Spinal cord (tissue), 10 donors: ENCODE measurements around the gene KMO. TPM values are rescaled to one million over a fixed set of nuclear protein-coding genes. Genes with fewer than 3 reads are reported as not detected.
A peak's percentile ranks its signal among the peaks of the same experiment; 100 is the strongest.

Experiments
- DNase-seq, 6 donors: peaks; one replicate each; pipeline versions ENCODE4 v3.0.0 to v3.0.0-alpha.2; 2013 to 2015; ENCODE audit warnings: low spot score in 6 of 6, low read depth in 4 of 6
- H3K27ac ChIP-seq: one replicate; pipeline ENCODE4 v1.5.1; 2013; ENCODE audit warnings: low read depth, low read length, control low read depth
- H3K27me3 ChIP-seq: one replicate; pipeline ENCODE4 v1.6.1; 2013; ENCODE audit warnings: low read length; ENCODE audit not compliant: control insufficient read depth, insufficient read depth
- H3K36me3 ChIP-seq: one replicate; pipeline ENCODE4 v1.6.1; 2013; ENCODE audit warnings: low read length; ENCODE audit not compliant: control insufficient read depth, insufficient read depth
- H3K4me1 ChIP-seq: one replicate; pipeline ENCODE4 v1.6.1; 2013; ENCODE audit warnings: low read length; ENCODE audit not compliant: control insufficient read depth, insufficient read depth
- H3K4me3 ChIP-seq: one replicate; pipeline ENCODE4 v1.5.1; 2013; ENCODE audit warnings: low read depth, low read length, control low read depth
- H3K9me3 ChIP-seq: one replicate; pipeline ENCODE4 v1.6.1; 2013; ENCODE audit warnings: low read length; ENCODE audit not compliant: control insufficient read depth, insufficient read depth
- WGBS: methylation state at CpG from one replicate; pipeline ENCODE4 v1.1.5; 2013; ENCODE audit warnings: missing lambda C conversion rate; ENCODE audit not compliant: insufficient coverage; 5-methylcytosine and 5-hydroxymethylcytosine counted together
- polyA plus RNA-seq, 2 donors: library from polyadenylated mRNA; unstranded; fragments of 120-200 nt; gene quantifications; one replicate each; pipeline ENCODE4 v1.2.1, GENCODE V29; 2013; ENCODE audit not compliant: insufficient read length in 2 of 2
- total RNA-seq, 2 donors: library from RNA; depleted of rRNA in 1 of 2; stranded (reverse); fragments of 120-200 nt in 1 of 2; fragments of >200 nt in 1 of 2; gene quantifications; one replicate each; pipeline versions ENCODE4 v1.2.3 to v1.2.4, GENCODE V29; 2013 to 2014
- donor health status: healthy.

The KMO gene
- total and polyA plus RNA-seq, 4 donors = 0.39 to 0.99 (median 0.43) TPM

GRCh38 chr1:241590719-241591118 is 58.5 kb downstream of the KMO start:
- Histone ChIP-seq H3K9me3 (no peaks in the 10 kb centered on the region), H3K4me3 (no peak overlapping the region), H3K4me1 (no peaks in the 10 kb centered on the region), H3K27me3 (no peaks in the 10 kb centered on the region), H3K27ac (no peak overlapping the region), H3K36me3 (no peaks in the 10 kb centered on the region)
- DNase-seq = no peak
- 79% methylated on average over 3 of the region's 4 CpGs for WGBS

DNA sequence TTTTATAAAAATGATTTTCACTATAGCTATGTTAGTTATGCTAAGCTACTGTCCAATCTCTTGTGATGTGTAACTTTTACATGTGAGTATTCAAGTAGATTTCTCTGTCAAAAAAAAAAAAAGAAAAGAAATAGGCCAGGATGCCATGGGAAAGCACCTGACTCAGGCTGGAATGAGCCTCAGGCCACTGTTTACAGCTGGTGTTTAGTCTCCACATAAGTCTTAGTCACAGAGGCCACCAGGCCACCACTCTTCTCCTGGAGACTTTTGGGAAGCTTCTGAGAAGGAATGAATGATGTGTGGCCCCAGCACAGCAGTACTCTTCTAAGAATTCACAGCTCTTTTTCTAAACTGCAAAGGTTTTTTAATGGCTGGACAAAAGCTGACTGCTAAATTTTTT is 59.1 kb downstream of the KMO start:
- no peak overlapping the region for H3K27ac ChIP-seq

GRCh38 chr1:241591736-241592135 is 59.6 kb downstream of the KMO start:
- H3K9me3 ChIP-seq = no peaks in the 10 kb centered on the region
- H3K4me3 ChIP-seq = no peak overlapping the region
- H3K27me3 ChIP-seq = no peaks in the 10 kb centered on the region
- no peaks in the 10 kb centered on the region for H3K36me3 ChIP-seq
- H3K4me1 ChIP-seq = no peaks in the 10 kb centered on the region
- no peak overlapping the region for H3K27ac ChIP-seq
- no peak for DNase-seq
- no CpG with 5 or more reads among the region's 5 CpGs for WGBS

More for the DNA sequence above, 59.1 kb downstream of the KMO start:
- DNase-seq = no peak
- no peaks in the 10 kb centered on the region for H3K4me1 ChIP-seq
- no peaks in the 10 kb centered on the region for H3K27me3 ChIP-seq
- no peaks in the 10 kb centered on the region for H3K9me3 ChIP-seq
- H3K36me3 ChIP-seq = no peaks in the 10 kb centered on the region
- no peak overlapping the region for H3K4me3 ChIP-seq

DNA sequence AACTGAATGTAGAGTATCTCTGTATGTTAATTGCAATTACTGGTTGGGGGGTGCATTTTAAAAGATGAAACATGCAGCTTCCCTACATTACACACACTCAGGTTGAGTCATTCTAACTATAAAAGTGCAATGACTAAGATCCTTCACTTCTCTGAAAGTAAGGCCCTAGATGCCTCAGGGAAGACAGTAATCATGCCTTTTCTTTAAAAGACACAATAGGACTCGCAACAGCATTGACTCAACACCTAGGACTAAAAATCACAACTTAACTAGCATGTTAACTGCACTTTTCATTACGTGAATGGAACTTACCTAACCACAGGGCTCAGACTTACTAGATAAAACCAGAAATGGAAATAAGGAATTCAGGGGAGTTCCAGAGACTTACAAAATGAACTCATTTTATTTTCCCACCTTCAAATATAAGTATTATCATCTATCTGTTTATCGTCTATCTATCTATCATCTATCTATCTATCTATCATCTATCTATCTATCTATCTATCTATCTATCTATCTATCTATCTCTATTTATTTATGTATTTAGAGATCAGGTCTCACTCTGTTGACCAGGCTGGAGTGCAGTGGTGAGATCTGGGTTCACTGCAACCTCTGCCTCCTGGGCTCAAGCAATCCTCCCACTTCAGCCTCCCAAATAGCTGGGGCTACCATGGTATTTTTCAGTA is 60.2 kb downstream of the KMO start:
- no peaks in the 10 kb centered on the region for H3K9me3 ChIP-seq
- no peaks in the 10 kb centered on the region for H3K4me1 ChIP-seq
- no peaks in the 10 kb centered on the region for H3K27me3 ChIP-seq
- no peaks in the 10 kb centered on the region for H3K36me3 ChIP-seq
- DNase-seq = no peak
- H3K4me3 ChIP-seq = no peak overlapping the region
- no CpG with 5 or more reads among the region's 3 CpGs for WGBS
- no peak overlapping the region for H3K27ac ChIP-seq

DNA sequence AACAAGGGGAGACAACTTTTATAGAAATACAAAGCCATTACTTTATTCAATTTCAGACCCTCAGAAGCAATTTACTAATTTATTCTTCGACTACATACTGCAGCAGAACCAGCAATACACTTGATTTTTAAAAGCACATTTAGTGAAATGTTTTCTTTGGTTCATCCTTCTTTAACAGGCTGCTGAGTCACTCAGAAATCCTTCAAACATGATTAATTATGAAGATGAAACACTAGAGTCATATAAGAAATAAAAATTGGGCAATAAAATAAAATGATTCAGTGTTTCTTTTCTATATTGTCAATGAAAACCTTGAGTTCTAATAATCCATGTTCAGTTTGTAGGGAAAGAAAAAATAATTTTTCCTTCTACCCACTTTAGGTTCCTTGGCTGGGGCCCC is 61.0 kb downstream of the KMO start:
- WGBS = no CpG with 5 or more reads among the region's 1 CpG
- Histone ChIP-seq H3K27ac (no peak overlapping the region), H3K27me3 (no peaks in the 10 kb centered on the region)

GRCh38 chr1:241596633-241597032 is 64.5 kb downstream of the KMO start:
- WGBS = 91% methylated on average over 5 of the region's 6 CpGs
- DNase-seq = no peak

More for the DNA sequence above, 61.0 kb downstream of the KMO start:
- Histone ChIP-seq H3K9me3 (no peaks in the 10 kb centered on the region), H3K36me3 (no peaks in the 10 kb centered on the region), H3K4me3 (no peak overlapping the region), H3K4me1 (no peaks in the 10 kb centered on the region)
- no peak for DNase-seq

GRCh38 chr1:241598249-241598648 is 66.1 kb downstream of the KMO start:
- H3K27ac ChIP-seq = no peak overlapping the region
- no peaks in the 10 kb centered on the region for H3K9me3 ChIP-seq
- H3K4me3 ChIP-seq = no peak overlapping the region
- H3K36me3 ChIP-seq = no peaks in the 10 kb centered on the region
- whole genome bisulfite sequencing = no CpG with 5 or more reads among the region's 3 CpGs
- H3K4me1 ChIP-seq = no peaks in the 10 kb centered on the region
- no peaks in the 10 kb centered on the region for H3K27me3 ChIP-seq
- DNase-seq = peak in 1 of 6 donors; percentile 77

More at GRCh38 chr1:241596633-241597032, 64.5 kb downstream of the KMO start:
- no peak overlapping the region for H3K27ac ChIP-seq
- H3K4me1 ChIP-seq = no peaks in the 10 kb centered on the region
- H3K27me3 ChIP-seq = no peaks in the 10 kb centered on the region
- no peaks in the 10 kb centered on the region for H3K36me3 ChIP-seq
- H3K9me3 ChIP-seq = no peaks in the 10 kb centered on the region
- no peak overlapping the region for H3K4me3 ChIP-seq

- H3K27ac ChIP-seq = no peak overlapping the region
- no peak for DNase-seq
- WGBS = 85% methylated on average over 2 of the region's 2 CpGs
- H3K4me3 ChIP-seq = no peak overlapping the region
- H3K9me3 ChIP-seq = no peaks in the 10 kb centered on the region
- H3K36me3 ChIP-seq = no peaks in the 10 kb centered on the region
- H3K4me1 ChIP-seq = no peaks in the 10 kb centered on the region
- no peaks in the 10 kb centered on the region for H3K27me3 ChIP-seq
Observed at GRCh38 chr1:241600496-241600901, 68.3 kb downstream of the KMO start.

GRCh38 chr1:241603731-241604245 is 71.6 kb downstream of the KMO start:
- H3K4me3 ChIP-seq = no peak overlapping the region
- H3K36me3 ChIP-seq = no peaks in the 10 kb centered on the region
- no peak overlapping the region for H3K27ac ChIP-seq
- H3K9me3 ChIP-seq = no peaks in the 10 kb centered on the region
- no peak for DNase-seq
- 86% methylated on average over 1 of the region's 3 CpGs for WGBS
- no peaks in the 10 kb centered on the region for H3K4me1 ChIP-seq
- H3K27me3 ChIP-seq = no peaks in the 10 kb centered on the region

DNA sequence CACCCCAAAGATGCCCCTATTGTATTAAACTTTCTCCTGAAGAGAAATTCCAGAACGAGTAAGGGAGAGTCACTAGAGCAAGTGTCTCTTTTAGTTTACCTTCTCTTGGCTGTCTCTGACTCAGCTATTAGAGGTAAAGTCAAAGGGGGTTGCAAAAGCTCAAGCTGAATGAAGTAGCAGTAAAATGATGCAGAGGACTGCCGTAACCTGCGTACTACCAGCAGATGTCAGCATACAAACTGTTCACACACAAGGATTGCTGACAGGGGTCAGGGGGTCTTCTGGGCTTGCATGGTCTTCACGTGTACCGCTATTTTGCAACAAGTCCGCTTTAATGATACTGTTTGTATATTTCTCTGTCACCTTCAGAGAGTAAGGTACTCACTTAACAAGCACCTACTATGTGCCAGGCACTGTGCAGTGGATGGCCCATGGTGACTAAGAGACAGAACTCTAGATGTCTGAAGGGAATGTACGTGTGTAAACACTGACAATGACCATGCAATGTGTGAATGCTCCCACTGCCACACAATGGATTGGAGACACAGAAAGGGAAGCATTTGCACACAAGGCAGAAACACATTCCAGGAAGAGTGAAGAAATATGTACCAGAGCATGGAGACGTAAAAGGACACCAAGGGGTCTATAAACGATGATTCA is 73.1 kb downstream of the KMO start:
- no peaks in the 10 kb centered on the region for H3K9me3 ChIP-seq
- peak in 1 of 6 donors; percentile 70 for DNase-seq
- WGBS = 89% methylated on average over 4 of the region's 9 CpGs
- H3K27ac ChIP-seq = no peak overlapping the region
- H3K27me3 ChIP-seq = no peaks in the 10 kb centered on the region
- no peaks in the 10 kb centered on the region for H3K36me3 ChIP-seq
- no peak overlapping the region for H3K4me3 ChIP-seq
- H3K4me1 ChIP-seq = no peaks in the 10 kb centered on the region
